GM19468 (cell line): ENCODE data around the gene SLC39A6.
"Not testable (repeated sequence)": the region's sequence is repeated elsewhere in the genome, so short reads cannot be mapped to it uniquely, and the experiment has no call there.

Source experiments
- ATAC-seq: cut with Tn5 transposase; IDR thresholded peaks from one replicate; pipeline ENCODE4 v1.9.1; 2021; ENCODE audit warnings: mild to moderate bottlenecking, moderate library complexity, moderate number of reproducible peaks; ENCODE audit not compliant: unreplicated experiment; ENCODE audit errors: extremely low read depth

The SLC39A6 gene

GRCh38 chr18:36108196-36108595 is 20.9 kb downstream of the SLC39A6 start:
- ATAC-seq = no peak

DNA sequence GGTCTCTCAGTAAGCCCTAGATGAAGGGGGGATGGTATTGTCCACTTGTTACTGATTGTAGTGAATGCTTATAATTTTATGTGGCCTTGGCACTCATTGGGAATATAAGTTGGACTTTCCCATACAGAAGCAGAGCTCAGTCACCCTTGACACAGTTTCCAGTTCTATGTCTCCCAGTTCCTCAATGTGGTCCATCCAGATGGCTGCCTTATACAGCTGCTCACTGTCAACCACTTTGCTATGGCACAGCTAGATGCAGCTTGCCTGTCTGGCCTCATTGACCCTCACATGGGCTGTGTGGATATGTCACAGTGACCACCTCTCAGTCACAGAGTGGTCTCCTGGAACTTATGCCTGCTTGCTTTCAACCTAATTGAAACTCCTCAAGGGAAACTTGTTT is 21.7 kb downstream of the SLC39A6 start:
- no peak for ATAC-seq

DNA sequence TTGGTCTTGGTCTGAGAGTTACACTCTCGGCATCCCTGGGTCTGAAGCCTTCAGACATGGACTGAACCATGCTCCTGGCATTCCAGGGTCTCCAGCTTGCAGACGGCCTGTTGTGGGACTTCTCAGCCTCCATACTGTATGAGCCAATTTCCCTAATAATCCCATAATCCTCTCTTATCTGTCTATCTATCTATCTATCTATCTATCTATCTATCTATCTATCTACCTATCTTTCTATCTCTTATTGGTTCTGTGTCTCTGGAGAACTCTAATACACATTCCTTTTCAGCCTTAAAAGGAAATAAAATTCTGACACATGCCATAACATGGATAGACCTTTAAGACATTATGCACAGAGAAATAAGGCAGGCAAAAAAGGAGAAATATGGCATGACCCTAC is 24.4 kb downstream of the SLC39A6 start:
- ATAC-seq = no peak

DNA sequence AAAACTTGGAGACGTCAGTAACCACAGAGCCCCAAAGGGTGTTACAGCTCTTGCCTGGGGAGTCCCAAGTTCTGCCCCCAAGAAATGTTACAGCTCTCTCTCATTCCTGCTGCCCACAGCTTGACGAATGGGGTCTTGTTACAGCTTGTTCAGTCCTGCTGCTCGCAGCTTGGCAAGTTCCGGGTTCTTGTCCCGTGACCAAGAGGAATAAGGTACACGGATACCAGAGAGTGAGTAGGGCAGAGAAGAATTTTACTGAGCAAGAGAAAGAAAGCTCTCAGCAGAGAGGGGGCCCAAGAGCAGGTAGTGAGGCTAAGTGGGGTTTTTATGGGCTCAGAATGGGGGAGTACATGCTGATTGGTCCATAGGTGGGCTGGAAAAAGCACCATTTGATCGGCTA is 27.2 kb downstream of the SLC39A6 start:
- ATAC-seq = no peak

DNA sequence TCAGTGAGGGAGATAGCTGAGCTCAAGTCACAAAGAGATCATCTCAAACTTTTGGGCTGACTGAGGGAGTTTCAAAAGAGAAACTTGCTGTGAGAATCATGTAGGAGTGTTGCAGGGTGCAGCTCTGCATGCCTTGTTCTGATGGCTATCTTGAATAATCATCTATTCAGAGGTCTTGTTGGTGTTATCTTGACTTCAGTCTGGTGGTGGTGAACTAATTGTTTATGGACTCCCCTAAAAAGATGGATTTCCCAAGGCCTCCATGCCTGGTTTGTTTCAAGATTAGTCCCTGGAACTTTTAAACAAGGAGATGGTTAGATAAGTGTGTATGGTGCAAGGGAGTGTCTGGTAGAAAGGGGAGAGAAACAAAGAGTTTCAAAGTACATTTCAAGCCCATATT is 29.8 kb downstream of the SLC39A6 start:
- ATAC-seq = no peak

DNA sequence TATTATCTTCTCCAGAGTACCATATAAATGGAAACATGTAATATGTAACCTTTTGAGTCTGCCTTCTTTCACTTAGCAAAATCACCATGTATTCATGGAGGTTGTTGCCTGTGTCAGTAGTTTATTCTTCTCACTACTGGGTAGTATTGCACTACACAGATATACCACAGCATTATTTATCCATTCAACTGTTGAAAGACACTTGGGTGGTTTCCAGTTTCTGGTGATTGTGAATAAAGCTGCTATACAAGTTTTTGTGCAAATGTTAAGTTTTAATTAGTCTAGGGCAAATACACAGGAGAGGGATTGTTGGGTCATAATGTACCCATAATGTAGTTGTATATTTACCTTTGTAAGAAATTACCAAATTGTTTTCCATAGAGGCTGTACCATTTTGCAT is 32.2 kb downstream of the SLC39A6 start:
- no peak for ATAC-seq

DNA sequence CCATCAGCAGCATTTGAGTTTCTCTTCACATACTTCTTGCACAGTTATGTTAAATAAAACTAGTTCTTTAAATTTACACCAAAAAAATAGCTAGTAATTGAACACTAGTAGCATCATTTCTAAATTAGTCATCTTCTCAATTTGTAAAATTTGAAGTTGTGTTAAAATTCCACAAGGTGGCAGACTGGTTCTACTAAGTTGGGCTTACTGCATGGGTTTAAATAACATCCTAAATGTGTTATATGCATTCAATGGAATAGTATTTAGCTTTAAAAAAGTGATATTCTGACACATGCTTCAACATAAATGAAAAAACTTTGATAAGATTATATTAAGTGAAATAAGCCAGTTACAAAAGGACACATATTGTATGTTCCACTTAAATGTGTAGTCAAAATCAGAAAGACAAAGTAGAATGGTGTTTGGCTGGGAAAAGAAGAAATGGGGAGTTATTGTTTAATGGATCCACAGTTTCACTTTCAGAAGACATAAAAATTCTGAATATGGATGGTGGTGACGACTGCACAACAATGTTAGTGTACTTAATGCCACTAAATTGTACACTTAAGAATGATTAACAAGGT is 33.1 kb downstream of the SLC39A6 start:
- ATAC-seq = no peak

GRCh38 chr18:36094431-36094830 is 34.7 kb downstream of the SLC39A6 start:
- ATAC-seq = no peak

- not testable (repeated sequence) for ATAC-seq
Observed at GRCh38 chr18:36092116-36092515, 37.0 kb downstream of the SLC39A6 start.

GRCh38 chr18:36089001-36089400 is 40.1 kb downstream of the SLC39A6 start:
- no peak for ATAC-seq

DNA sequence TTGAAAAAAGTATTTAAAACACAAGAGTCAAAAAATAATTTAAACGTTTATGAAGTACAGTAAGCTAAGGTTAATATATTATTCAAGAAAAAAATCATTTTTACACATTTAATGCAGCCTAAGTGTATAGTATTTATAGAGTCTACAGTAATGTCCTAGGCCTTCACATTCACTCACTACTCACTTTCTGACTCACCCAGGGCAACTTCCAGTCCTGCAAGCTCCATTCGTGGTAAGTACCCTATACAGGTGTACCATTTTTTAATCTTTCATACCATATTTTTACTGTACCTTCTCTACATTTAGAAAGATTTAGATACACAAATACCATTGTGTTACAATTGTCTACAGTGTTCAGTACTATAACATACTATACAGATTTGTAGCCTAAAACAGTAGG is 40.9 kb downstream of the SLC39A6 start:
- no peak for ATAC-seq

- ATAC-seq = no peak
Observed at GRCh38 chr18:36086186-36086585, 43.0 kb downstream of the SLC39A6 start.

GRCh38 chr18:36085195-36085594 is 43.9 kb downstream of the SLC39A6 start:
- no peak for ATAC-seq

DNA sequence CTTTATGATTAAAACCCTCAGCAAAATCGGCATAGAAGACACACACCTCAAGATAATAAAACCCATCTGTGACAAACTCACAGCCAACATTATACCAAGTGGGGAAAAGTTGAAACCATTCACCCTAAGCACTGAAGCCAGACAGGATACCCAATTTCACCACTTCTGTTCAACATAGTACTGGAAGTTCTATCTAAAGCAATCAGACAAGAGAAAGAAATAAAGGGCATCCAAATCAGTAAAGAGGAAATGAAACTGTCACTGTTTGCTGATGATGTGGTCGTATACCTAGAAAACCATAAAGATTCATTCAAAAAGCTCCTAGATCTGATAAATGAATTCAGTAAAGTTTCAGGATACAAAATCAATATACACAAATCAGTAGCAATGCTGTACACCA is 45.4 kb downstream of the SLC39A6 start:
- ATAC-seq = no peak

- ATAC-seq = not testable (repeated sequence)
Observed at GRCh38 chr18:36081118-36081517, 48.0 kb downstream of the SLC39A6 start.

DNA sequence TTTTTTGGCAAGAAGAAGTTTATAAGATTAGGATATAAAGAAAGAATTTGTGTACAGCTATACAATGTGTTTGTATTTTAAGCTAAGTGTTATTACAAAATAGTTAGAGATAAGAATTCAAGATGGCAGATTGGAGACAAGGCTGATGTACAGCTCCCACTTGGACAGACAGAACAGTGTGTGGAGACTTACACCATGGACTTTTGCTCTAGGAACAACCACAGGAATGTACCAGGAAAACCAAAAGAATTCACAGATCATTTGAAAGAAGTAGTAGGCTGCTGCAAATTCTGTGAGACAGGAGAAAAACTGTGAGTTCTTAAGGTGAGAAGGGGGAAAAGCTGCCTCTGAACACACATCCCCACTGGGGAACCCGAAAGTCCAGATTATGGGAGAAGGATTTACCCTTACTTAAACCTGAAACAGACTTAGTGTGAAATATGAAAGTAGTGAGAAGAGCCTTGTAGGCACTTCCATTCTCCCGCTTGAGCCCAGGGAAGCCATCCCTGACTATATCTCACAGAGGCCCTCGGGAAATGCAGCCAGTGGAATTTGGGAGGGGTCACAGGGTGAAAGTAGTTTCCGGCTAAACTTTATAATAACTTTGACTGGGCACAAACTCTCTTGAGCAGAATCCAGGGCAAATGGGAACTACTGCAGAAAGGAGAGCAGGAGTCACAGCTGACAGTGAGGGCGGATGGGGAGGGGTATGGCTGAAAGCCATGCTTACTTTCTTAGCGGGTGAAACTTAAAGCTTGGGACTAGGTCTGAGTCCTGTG is 50.2 kb downstream of the SLC39A6 start:
- no peak for ATAC-seq

DNA sequence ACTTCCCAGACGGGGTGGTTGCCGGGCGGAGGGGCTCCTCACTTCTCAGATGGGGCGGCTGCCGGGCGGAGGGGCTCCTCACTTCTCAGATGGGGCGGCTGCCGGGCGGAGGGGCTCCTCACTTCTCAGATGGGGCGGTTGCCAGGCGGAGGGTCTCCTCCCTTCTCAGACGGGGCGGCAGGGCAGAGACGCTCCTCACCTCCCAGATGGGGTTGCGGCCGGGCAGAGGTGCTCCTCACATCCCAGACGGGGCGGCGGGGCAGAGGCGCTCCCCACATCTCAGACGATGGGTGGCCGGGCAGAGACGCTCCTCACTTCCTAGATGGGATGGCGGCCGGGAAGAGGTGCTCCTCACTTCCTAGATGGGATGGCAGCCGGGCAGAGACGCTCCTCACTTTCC is 51.4 kb downstream of the SLC39A6 start:
- ATAC-seq = not testable (repeated sequence)

- ATAC-seq = no peak
Observed at GRCh38 chr18:36075862-36076587, 53.1 kb downstream of the SLC39A6 start.

GRCh38 chr18:36074435-36074834 is 54.7 kb downstream of the SLC39A6 start:
- ATAC-seq = no peak

GRCh38 chr18:36073676-36074075 is 55.5 kb downstream of the SLC39A6 start:
- ATAC-seq = no peak

GRCh38 chr18:36072406-36072805 is 56.7 kb downstream of the SLC39A6 start:
- not testable (repeated sequence) for ATAC-seq
